NCI-H187 (cell line): ENCODE measurements around the gene GALK1.
A peak's percentile ranks its signal among the peaks of the same experiment; 100 is the strongest.
"Not testable (repeated sequence)": the region's sequence is repeated elsewhere in the genome, so short reads cannot be mapped to it uniquely, and the experiment has no call there.

Experiments used
- DNase-seq, 2 experiments: peaks; one replicate each; lab custom pipeline; 2025; lab: John Stamatoyannopoulos, UW

Gene GALK1

GRCh38 chr17:75783803-75784472 lies 18.9 kb upstream of the GALK1 start:
- DNase-seq: no peak

DNA sequence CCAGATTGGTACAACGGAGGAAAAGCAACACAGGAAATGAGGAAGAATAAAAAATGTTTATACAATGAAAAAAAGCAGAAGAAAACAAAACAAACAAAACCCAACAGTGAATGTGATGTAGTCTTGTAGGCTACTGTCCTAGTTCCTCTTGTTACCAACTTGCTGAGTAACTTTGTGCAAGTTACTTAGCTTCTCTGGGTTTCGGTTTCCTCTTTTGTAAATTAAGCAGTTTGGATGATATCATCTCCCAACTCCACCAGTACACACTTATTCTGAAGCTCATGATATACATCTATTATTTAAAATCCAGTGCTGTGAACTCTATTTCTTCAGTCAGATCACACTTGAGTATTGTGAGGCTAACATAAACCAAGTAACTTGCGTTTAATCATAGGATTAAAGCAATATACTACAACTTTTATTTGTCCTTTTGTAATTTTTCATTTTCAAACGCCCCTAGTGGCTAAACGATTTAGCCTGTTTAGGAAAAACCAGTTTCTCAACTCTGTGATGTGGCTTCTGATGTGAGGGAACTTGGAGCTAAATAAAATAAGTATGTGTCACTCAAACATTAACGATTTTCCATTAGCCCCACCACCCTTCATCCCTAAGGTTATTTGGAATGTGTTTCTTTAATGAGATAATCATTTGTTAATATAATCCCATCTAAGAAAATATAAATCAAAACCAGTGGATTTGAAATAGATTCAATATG lies 18.2 kb upstream of the GALK1 start:
- no peak for DNase-seq

GRCh38 chr17:75779987-75780889 lies 15.2 kb upstream of the GALK1 start:
- DNase-seq: no peak

- peak; percentile 95 to 96 for DNase-seq
Observed at GRCh38 chr17:75779250-75779986, 14.4 kb upstream of the GALK1 start.

DNA sequence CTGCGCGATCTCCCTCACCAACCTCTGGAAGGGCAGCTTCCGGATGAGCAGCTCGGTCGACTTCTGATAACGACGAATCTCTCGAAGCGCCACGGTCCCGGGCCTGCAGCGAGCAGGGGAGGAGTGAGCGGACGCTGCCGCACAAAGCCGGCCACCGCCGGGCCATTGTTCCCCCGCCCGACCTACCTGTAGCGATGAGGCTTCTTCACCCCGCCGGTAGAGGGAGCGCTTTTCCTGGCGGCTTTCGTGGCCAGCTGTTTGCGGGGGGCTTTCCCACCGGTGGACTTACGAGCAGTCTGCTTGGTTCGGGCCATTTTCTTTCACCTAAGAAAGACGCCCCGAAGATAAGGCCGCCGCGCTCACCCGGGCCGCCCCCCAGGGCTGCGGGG lies 13.9 kb upstream of the GALK1 start:
- peak in 1 of 2 experiments; percentile 22 for DNase-seq

- DNase-seq: not testable (repeated sequence)
Observed at GRCh38 chr17:75778066-75778860, 13.3 kb upstream of the GALK1 start.

DNA sequence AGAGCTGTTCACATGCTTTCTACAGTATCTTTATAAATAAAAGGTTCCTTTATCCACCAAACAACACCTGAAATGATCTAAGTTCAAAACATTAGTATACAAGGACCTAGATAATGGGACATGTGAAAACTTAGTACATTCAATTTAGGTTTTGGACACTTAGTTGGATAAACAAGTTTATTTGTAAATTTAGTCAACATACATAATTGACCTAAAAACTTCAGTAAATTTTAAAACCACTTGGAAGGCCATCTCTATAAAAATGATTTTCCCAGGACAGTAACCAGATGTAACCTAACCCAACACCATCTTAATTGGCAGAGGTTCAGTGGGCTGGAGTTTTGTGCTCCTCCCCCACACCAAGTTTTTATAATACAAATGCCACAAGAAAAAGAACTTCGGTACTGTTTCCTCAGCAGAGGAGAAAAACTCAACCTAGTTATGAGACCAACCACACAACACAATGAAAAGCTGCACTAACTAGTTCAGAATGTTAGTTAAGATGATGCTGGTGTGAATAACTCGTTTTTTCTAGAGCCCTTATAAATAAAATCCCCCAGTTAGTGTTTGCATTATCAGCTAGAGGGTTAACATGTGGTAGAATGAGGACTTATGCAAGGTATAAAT lies 12.4 kb upstream of the GALK1 start:
- no peak for DNase-seq

GRCh38 chr17:75776386-75777295 lies 11.6 kb upstream of the GALK1 start:
- no peak for DNase-seq

DNA sequence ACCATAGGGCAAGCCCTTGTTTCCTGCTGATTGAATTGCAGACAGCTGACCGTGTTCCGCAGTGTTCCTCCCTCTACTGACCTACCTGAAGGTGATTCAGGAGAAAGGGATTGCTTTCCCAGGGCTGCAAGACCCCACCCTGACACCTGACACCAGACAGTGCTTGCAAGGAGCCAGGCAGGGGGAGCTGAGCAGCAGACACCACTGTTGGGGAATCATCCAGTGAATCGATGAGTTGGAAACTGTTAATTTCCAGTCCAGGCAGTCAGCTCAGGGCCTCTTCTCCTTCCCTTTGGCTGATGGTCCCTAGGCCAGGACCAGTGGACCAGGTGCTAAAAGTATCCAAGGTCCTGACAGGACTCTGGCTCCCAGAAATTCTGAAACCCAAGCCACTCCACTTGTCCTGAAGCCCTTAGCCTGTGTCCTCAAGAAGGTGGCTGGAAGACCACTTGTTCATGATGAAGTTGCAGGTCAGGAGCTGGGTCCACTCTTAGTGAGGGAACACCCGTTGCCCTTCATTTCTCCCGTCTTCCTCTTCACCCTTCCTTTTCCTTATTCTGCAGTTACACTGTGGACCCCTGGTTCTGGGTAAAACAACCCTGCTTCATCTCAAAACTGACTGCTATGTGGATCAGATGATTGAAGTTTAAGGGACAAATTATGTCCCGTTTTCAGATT lies 10.1 kb upstream of the GALK1 start:
- peak in 1 of 2 experiments; percentile 16 for DNase-seq

- DNase-seq: no peak
Observed at GRCh38 chr17:75774471-75774990, 9.5 kb upstream of the GALK1 start.

GRCh38 chr17:75773808-75774470 lies 8.9 kb upstream of the GALK1 start:
- no peak for DNase-seq

- no peak for DNase-seq
Observed at GRCh38 chr17:75773121-75773807, 8.3 kb upstream of the GALK1 start.

DNA sequence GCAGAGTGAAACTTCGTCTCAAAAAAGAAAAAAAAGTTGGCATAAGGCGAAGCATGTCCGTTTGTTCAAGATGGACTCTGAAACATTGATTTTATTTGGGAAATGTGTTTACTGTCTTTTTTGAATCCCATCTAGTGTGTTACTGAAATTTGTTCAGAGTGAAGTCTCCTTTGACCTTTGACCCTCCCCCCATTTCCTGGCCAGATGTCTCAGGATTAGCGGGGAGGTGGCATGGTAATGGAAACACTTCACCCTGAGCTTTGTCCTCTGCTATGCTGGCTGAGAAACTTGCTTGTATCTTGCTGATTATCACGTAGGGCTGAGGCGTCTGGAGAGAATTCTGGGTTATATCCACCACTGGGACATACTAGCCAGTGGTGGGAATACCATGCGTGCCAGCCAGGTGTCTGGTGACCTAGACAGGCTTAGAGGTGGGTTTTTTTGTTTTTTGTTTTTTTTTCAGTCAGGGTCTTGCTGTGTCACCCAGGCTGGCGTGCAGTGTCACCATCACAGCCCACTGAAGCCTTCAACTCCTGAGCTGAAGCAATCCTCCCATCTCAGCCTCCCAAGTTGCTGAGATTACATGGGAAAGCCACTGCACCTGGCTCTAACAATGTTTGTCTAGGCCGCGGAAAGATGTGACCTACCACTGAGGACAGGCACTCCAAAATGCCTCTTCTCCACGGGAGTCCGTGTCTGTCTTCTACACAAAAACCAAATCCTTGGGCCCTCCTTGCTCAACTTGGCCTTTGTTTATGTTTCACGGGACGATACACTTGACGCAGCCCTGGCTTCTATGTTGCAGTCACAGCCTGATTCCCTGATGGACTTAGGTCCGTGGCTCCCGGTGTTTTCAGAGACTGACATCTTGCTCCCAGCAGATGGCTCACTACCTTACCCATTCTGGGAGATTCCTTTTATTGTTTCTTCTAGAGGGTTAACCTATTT lies 6.6 kb upstream of the GALK1 start:
- DNase-seq: no peak

GRCh38 chr17:75769536-75769935 lies 4.5 kb upstream of the GALK1 start:
- no peak for DNase-seq

GRCh38 chr17:75767881-75768280 lies 2.9 kb upstream of the GALK1 start:
- DNase-seq: no peak

DNA sequence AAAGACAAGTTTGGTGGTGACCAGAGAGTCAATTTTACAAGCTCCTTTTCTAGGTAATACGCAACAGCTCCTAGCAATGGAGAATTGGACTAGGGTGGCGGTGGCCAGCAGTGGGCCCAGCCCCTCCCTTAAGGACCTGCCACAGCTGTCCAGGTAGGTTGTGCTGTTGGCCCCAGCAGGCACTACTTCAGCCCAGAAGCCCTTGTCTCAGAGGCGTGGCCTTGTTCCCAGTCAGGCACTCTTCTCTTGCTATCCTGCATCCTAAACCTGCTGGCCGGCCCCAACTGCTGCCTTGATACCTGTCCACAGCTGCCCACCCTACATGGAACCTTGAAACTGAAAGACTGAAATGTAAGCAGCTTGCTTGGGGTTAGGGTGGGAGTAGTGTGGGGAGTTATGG lies 989 bp upstream of the GALK1 start:
- DNase-seq: no peak

DNA sequence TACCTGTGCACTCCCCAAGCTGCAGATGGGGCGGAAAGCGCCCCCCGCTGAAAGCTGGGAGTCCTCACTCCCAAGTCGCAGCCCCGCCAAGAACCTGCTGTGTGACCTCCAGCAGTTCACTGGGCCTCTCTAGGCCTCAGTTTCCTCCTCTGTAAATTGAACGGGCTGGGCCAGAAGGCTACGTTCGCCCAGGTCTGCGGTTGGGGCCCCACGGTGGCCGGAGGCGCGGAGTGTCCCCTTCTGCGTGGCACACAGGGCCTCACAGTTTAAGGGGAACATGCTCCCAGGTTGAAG lies 628 bp downstream of the GALK1 start:
- no peak for DNase-seq
